ENCODE measurements around the gene HPF1. TPM values are rescaled to one million over a fixed set of nuclear protein-coding genes. Genes with fewer than 3 reads are reported as not detected.
"Not testable (repeated sequence)": the region's sequence is repeated elsewhere in the genome, so short reads cannot be mapped to it uniquely, and the experiment has no call there.

HPF1 gene
- total RNA-seq, 6 experiments from 2014 or later = 6.9 to 27.0 (median 10.1) TPM

DNA sequence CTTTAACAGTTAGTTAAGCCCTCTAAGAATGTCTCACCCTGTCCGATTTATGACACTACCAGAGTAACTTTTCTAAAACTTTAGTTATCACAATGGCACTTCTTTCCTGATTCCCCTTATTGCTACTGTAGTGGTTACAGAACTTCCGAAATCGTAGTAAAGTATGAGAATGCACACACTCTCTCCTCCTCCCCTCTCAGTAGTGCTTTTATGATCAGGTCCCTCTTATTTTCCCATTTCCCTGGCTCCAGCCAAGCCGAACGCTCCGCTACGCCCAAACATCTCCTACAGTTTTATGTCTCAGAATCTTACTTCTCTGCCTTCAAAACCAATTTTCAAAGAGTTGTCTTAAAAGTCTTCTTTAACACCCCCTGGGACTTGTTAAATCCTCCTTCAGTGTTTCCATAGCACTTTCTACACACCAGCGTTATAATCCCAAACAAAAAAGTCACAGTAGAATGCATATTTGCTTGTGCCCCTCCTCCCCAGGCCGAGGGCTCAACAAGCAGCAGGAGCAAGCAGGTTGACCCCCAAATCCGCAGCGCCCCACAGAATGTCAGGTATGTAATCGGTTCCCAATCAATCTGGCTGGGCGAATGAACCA, 671 bp downstream of the HPF1 start:
- TF ChIP-seq, protein P1, sequence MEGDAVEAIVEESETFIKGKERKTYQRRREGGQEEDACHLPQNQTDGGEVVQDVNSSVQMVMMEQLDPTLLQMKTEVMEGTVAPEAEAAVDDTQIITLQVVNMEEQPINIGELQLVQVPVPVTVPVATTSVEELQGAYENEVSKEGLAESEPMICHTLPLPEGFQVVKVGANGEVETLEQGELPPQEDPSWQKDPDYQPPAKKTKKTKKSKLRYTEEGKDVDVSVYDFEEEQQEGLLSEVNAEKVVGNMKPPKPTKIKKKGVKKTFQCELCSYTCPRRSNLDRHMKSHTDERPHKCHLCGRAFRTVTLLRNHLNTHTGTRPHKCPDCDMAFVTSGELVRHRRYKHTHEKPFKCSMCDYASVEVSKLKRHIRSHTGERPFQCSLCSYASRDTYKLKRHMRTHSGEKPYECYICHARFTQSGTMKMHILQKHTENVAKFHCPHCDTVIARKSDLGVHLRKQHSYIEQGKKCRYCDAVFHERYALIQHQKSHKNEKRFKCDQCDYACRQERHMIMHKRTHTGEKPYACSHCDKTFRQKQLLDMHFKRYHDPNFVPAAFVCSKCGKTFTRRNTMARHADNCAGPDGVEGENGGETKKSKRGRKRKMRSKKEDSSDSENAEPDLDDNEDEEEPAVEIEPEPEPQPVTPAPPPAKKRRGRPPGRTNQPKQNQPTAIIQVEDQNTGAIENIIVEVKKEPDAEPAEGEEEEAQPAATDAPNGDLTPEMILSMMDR (IDR thresholded peaks at IDR 0.05) = no peak
- TF ChIP-seq POLR2A (IDR thresholded peaks at IDR 0.05) = no peak
- Histone ChIP-seq H3K4me3 (peak overlapping the region; percentile 78 to 91 (median 79)), H3K4me1 (peaks cover 0 to 10% (median 0%) of the 10 kb centered on the region in 4 donors), H3K27ac (peak overlapping the region; percentile 50 to 69 (median 55)), H3K9me3 (no peaks in the 10 kb centered on the region), H3K27me3 (no peaks in the 10 kb centered on the region), H3K36me3 (no peaks in the 10 kb centered on the region)
- WGBS (ENCODE audit: insufficient coverage, low coverage, low lambda C conversion rate, missing lambda C conversion rate) = 2% methylated on average over 13 of the region's 13 CpGs
- DNase-seq (no peak), ATAC-seq (peak in 1 of 4 donors; percentile 8)
- intact Hi-C loops (cut with DNase I) = no loop called here

DNA sequence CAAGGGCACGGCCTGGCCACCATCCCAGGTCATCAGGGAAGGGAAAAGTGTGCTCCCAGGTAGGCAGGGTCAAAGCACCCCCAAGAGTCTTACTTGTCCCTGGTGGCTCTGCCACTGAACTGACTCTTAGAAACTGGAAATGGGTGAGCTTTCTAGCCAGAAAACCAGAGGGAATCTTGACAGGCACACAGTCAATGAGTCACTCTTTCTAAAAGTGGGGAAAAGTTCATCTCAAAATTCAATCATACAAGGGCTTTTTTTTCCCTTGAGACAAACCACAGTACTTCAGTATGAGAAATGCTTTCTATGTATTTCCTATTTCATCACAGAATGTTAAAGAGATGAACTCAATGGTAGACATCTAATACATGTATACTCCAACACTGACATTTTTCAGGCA, 12.5 kb downstream of the HPF1 start:
- peaks cover 0 to 17% (median 6%) of the 10 kb centered on the region in 4 donors for H3K36me3 ChIP-seq
- DNase-seq = no peak

DNA sequence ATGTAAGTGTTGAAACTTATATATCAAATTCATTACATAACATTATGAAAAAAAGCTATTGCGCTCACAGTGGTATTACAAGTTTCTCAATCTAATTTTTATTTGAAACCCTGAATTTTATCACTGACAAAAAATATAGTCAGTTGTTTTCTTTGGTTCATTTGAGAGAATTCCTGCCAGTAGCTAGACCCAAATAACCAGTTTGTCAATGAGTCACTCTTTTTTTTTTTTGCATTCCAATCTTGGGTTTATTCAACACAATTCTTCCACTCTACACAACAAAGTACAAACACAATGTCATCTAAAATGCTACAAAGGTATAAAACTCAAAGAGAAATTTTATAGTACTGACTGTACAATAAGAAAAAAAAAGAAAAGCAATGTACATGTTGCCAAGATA, 13.1 kb downstream of the HPF1 start:
- no peak for ATAC-seq
- Histone ChIP-seq H3K4me3 (no peak overlapping the region), H3K27me3 (no peaks in the 10 kb centered on the region), H3K36me3 (peaks cover 0 to 14% (median 6%) of the 10 kb centered on the region in 4 donors), H3K27ac (no peak overlapping the region), H3K9me3 (no peaks in the 10 kb centered on the region), H3K4me1 (no peaks in the 10 kb centered on the region)
- no peak for TF ChIP-seq POLR2A (IDR thresholded peaks at IDR 0.05)
- TF ChIP-seq, protein P1 (IDR thresholded peaks at IDR 0.05) = no peak
- DNase-seq = no peak
- 95% methylated on average over 1 of the region's 1 CpG for WGBS (ENCODE audit: insufficient coverage, low coverage, low lambda C conversion rate, missing lambda C conversion rate)
- intact Hi-C loops (cut with DNase I) = no loop called here

More for the DNA sequence above, 12.5 kb downstream of the HPF1 start:
- Histone ChIP-seq H3K4me3 (no peak overlapping the region), H3K4me1 (no peaks in the 10 kb centered on the region), H3K9me3 (no peaks in the 10 kb centered on the region), H3K27me3 (no peaks in the 10 kb centered on the region), H3K27ac (no peak overlapping the region)
- TF ChIP-seq, protein P1 (IDR thresholded peaks at IDR 0.05) = no peak
- no peak for TF ChIP-seq POLR2A (IDR thresholded peaks at IDR 0.05)
- ATAC-seq = peak in 1 of 4 donors; percentile 28
- WGBS (ENCODE audit: insufficient coverage, low coverage, low lambda C conversion rate, missing lambda C conversion rate) = no CpG with 5 or more reads among the region's 1 CpG
- intact Hi-C loops (cut with DNase I) = no loop called here

DNA sequence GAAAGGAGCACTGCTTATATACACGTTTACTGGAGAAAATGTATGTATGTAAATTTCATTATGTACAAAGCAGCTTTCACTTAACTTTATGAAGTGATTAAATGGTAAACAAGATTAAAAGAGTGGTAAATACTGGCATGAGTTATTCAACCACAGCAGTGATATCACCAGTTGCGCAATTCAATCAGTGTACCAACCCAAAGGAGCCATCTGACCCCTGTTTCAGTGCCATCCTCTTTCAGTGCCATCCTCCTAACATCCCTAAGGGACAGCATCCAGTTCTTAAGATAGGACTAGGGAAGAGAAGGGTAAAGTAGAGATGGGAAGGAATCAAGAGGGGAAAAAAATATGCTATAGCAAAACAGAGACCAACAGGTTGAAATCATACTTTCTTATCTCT, 16.2 kb downstream of the HPF1 start:
- 75% methylated on average over 2 of the region's 2 CpGs for WGBS (ENCODE audit: insufficient coverage, low coverage, low lambda C conversion rate, missing lambda C conversion rate)
- Histone ChIP-seq H3K27me3 (no peaks in the 10 kb centered on the region), H3K4me1 (no peaks in the 10 kb centered on the region), H3K27ac (no peak overlapping the region), H3K4me3 (no peak overlapping the region), H3K9me3 (no peaks in the 10 kb centered on the region), H3K36me3 (peaks cover 0 to 4% (median 0%) of the 10 kb centered on the region in 4 donors)
- TF ChIP-seq, protein P1 (IDR thresholded peaks at IDR 0.05) = no peak
- TF ChIP-seq POLR2A (IDR thresholded peaks at IDR 0.05) = no peak
- ATAC-seq = peak; percentile 59 to 94 (median 74)
- intact Hi-C loops (cut with DNase I) = no loop called here
- DNase-seq = no peak

DNA sequence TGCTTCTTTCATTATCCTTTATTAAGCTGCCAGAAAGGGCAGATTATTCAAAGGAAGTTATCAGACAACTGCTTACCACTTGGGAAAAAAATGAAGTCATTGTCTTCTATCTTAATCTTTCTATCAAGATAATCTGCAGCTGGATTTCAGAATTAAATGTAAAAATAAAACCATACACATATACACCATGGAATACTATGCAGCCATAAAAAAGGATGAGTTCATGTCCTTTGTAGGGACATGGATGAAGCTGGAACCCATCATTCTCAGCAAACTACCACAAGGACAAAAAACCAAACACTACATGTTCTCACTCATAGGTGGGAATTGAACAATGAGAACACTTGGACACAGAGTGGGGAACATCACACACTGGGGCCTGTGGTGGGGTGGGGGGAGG, 19.1 kb downstream of the HPF1 start:
- H3K9me3 ChIP-seq; H3K27me3 ChIP-seq; H3K4me1 ChIP-seq; ATAC-seq; intact Hi-C loops (cut with DNase I); DNase-seq; H3K36me3 ChIP-seq; H3K27ac ChIP-seq; H3K4me3 ChIP-seq: not testable (repeated sequence)
